Right cardiac atrium (tissue), 5 donors: ENCODE results near the gene LAMB4. TPM values are rescaled to one million over a fixed set of nuclear protein-coding genes. Genes with fewer than 3 reads are reported as not detected.

Experiments
- ATAC-seq, 2 donors: fragments of 200-7000 bp; cut with Tn5 transposase; one replicate each; pipeline versions ENCODE4 v1.8.0 to v1.9.1; 2020; ENCODE audit warnings: moderate library complexity in 2 of 2, mild to moderate bottlenecking in 1 of 2
- DNase-seq, 3 donors: peaks; one replicate each; pipeline ENCODE4 v3.0.0-alpha.2; 2020
- H3K27ac ChIP-seq: one replicate; pipeline ENCODE4 v1.5.1; 2013; ENCODE audit warnings: mild to moderate bottlenecking, low read length, control low read depth, moderate library complexity
- H3K27me3 ChIP-seq: one replicate; pipeline ENCODE4 v1.6.1; 2013; ENCODE audit not compliant: control insufficient read depth, insufficient read depth
- H3K4me1 ChIP-seq: one replicate; pipeline ENCODE4 v1.6.1; 2013; ENCODE audit warnings: low read length; ENCODE audit not compliant: control insufficient read depth, insufficient read depth
- H3K4me3 ChIP-seq: one replicate; pipeline ENCODE4 v1.5.1; 2013; ENCODE audit warnings: low read length, control low read depth
- H3K9me3 ChIP-seq: one replicate; pipeline ENCODE4 v1.6.1; 2013; ENCODE audit warnings: low read length; ENCODE audit not compliant: control insufficient read depth
- WGBS: extraction: QIAGEN DNeasy Blood & Tissue Kit; methylation state at CpG from one replicate; pipeline ENCODE4 v1.1.7; 2013; 5-methylcytosine and 5-hydroxymethylcytosine counted together
- intact Hi-C, 4 donors: fragments of 100-400 bp; cut with DNase I; formaldehyde crosslinking; loops; one replicate each; pipeline versions ENCODE4 v1.11.0 to v1.14.0; 2022 to 2023
- polyA plus RNA-seq: library from polyadenylated mRNA; stranded (reverse); fragments of 200-250 nt; gene quantifications from one replicate; pipeline ENCODE4 v1.2.3, GENCODE V29; 2013
- total RNA-seq, 4 donors: library from RNA; stranded (reverse); fragmentation: NEBNext Ultra II Directional; extraction: Animal tissue kit (Norgen Biotek cat#: 25700); gene quantifications; one replicate each; pipeline ENCODE4 v1.2.1, GENCODE V29; 2021
- donor health status: healthy with polysubstance abuse.
- donor health status: DM: no; HTN: yes; CAD: no.
- donor health status: DM: no; HTN: no; CAD: no.
- donor health status: DM: no; HTN: yes; CAD: no; lungs with severe emphysema.
- donor health status: DM: yes; HTN: yes; CAD: no.

Gene LAMB4
- total and polyA plus RNA-seq, 5 donors = 0.17 to 0.20 TPM; not detected in 3

GRCh38 chr7:108129018-108129965 lies 869 bp downstream of the LAMB4 start:
- no peaks in the 10 kb centered on the region for H3K9me3 ChIP-seq

GRCh38 chr7:108128514-108128913 lies 1.6 kb downstream of the LAMB4 start:
- ATAC-seq (no peak), DNase-seq (no peak)
- intact Hi-C loops = no loop called here
- H3K9me3 ChIP-seq = no peaks in the 10 kb centered on the region
- no peaks in the 10 kb centered on the region for H3K4me1 ChIP-seq
- WGBS = 95% methylated on average over 3 of the region's 3 CpGs
- no peak overlapping the region for H3K27ac ChIP-seq
- H3K4me3 ChIP-seq = no peak overlapping the region
- H3K27me3 ChIP-seq = no peaks in the 10 kb centered on the region

More at GRCh38 chr7:108129018-108129965, 869 bp downstream of the LAMB4 start:
- no peaks in the 10 kb centered on the region for H3K27me3 ChIP-seq
- ATAC-seq (no peak), DNase-seq (no peak)
- no peaks in the 10 kb centered on the region for H3K4me1 ChIP-seq
- H3K4me3 ChIP-seq = no peak overlapping the region
- 93% methylated on average over 7 of the region's 7 CpGs for WGBS
- intact Hi-C loops = no loop called here
- no peak overlapping the region for H3K27ac ChIP-seq

DNA sequence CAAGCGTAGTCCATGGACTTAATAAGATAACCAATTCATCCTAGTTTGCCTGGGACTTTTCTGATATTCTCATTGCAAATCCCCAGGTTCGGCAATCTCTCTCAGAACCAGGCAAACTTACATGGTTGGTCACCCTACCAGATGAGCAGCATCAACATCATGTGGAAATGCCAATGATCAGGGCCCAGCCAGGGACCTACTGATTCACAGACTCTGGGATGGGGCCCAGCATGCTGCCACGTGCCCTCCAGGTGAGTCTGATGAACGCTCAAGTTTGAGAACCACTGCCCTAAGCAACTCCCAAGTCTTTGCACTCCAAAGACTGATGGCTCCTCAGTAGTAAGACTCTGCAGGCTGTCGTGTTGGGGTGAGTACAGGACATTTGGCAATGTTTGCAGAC lies 2.7 kb downstream of the LAMB4 start:
- 90% methylated on average over 5 of the region's 5 CpGs for WGBS
- intact Hi-C loops = no loop called here
- H3K27me3 ChIP-seq = no peaks in the 10 kb centered on the region
- ATAC-seq (no peak), DNase-seq (no peak)
- no peaks in the 10 kb centered on the region for H3K9me3 ChIP-seq
- no peaks in the 10 kb centered on the region for H3K4me1 ChIP-seq
- no peak overlapping the region for H3K4me3 ChIP-seq
- H3K27ac ChIP-seq = no peak overlapping the region

- Histone ChIP-seq H3K9me3 (no peaks in the 10 kb centered on the region), H3K4me1 (no peaks in the 10 kb centered on the region), H3K27me3 (no peaks in the 10 kb centered on the region), H3K27ac (no peak overlapping the region), H3K4me3 (no peak overlapping the region)
- WGBS = 94% methylated on average over 3 of the region's 3 CpGs
- DNase-seq = no peak
- ATAC-seq = peak in 1 of 2 donors; percentile 23
- intact Hi-C loops = no loop called here
Observed at GRCh38 chr7:108124820-108125219, 5.3 kb downstream of the LAMB4 start.

GRCh38 chr7:108122181-108122580 lies 8.0 kb downstream of the LAMB4 start:
- H3K4me1 ChIP-seq = no peaks in the 10 kb centered on the region
- DNase-seq (no peak), ATAC-seq (no peak)
- H3K9me3 ChIP-seq = no peaks in the 10 kb centered on the region
- H3K4me3 ChIP-seq = no peak overlapping the region
- intact Hi-C loops = no loop called here
- H3K27me3 ChIP-seq = no peaks in the 10 kb centered on the region
- no peak overlapping the region for H3K27ac ChIP-seq

DNA sequence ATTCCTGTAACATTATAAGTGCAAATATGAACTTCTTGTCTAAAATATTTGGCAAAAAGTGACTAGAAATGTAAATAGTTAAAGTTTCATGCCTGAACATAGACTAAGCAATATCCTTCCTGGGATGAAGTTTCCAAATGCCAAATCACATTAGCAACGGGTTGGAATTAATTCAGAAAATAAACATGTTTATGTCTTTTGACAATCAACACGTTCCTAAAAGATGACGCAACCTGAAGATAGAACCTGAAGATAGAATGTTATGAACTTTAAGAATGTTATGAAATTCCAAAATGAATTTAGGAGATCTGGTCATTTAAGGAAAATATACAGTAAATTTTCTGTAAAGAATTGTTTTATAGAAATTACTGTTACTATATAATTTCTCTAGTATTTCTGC lies 9.2 kb downstream of the LAMB4 start:
- 46% methylated on average over 3 of the region's 3 CpGs for WGBS
- H3K4me1 ChIP-seq = no peaks in the 10 kb centered on the region
- intact Hi-C loops = no loop called here
- H3K27me3 ChIP-seq = no peaks in the 10 kb centered on the region
- H3K27ac ChIP-seq = no peak overlapping the region
- no peaks in the 10 kb centered on the region for H3K9me3 ChIP-seq
- DNase-seq (no peak), ATAC-seq (no peak)
- no peak overlapping the region for H3K4me3 ChIP-seq

DNA sequence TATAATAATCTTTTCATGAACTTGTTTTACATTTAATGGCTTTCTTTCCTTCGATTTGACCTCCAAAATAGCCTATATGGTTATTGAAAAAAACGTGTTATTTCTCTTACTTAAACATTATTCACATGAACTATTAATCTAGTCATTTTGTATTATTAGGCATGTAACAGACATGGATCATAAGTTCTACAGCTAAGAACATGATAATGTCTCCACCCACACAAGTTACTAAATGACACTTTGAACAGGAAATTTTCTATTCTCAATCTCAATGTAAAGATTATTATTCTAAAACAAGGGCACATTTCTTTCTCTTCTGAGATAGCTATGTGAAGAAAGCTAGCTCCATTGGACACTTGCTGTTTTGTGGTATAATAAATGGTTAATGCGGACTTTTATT lies 10.0 kb downstream of the LAMB4 start:
- no peaks in the 10 kb centered on the region for H3K9me3 ChIP-seq
- no peak for ATAC-seq
- no peak for DNase-seq
- intact Hi-C loops = no loop called here
- H3K27ac ChIP-seq = no peak overlapping the region
- H3K4me1 ChIP-seq = no peaks in the 10 kb centered on the region
- no peak overlapping the region for H3K4me3 ChIP-seq
- 80% methylated on average over 3 of the region's 3 CpGs for WGBS
- no peaks in the 10 kb centered on the region for H3K27me3 ChIP-seq

DNA sequence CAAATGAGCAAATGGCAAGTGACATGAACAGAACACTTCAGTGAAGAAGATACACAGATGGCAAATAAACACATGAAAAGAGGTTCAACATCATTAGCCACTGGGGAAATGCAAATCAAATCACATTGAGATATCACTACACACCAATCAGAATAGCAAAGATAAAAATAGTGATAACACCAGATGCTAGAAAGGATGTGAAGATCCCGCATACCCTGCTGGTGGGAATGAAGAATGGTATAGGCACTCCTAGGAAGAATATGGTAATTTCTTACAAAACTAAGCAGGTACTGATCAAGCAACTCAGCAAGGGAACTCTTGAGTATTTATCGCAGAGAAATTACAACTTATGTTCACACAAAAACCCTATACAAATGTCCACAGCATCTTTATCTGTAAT lies 11.2 kb downstream of the LAMB4 start:
- intact Hi-C loops = no loop called here
- Histone ChIP-seq H3K27ac (no peak overlapping the region), H3K27me3 (no peaks in the 10 kb centered on the region), H3K4me1 (no peaks in the 10 kb centered on the region), H3K9me3 (no peaks in the 10 kb centered on the region), H3K4me3 (no peak overlapping the region)
- 97% methylated on average over 2 of the region's 2 CpGs for WGBS
- ATAC-seq (no peak), DNase-seq (no peak)

GRCh38 chr7:108114117-108114841 lies 15.9 kb downstream of the LAMB4 start:
- DNase-seq (no peak), ATAC-seq (no peak)
- Histone ChIP-seq H3K27me3 (no peaks in the 10 kb centered on the region), H3K9me3 (no peaks in the 10 kb centered on the region), H3K27ac (peak overlapping the region; percentile 63), H3K4me3 (no peak overlapping the region), H3K4me1 (no peaks in the 10 kb centered on the region)
- WGBS = 78% methylated on average over 6 of the region's 6 CpGs
- intact Hi-C loops = no loop called here

DNA sequence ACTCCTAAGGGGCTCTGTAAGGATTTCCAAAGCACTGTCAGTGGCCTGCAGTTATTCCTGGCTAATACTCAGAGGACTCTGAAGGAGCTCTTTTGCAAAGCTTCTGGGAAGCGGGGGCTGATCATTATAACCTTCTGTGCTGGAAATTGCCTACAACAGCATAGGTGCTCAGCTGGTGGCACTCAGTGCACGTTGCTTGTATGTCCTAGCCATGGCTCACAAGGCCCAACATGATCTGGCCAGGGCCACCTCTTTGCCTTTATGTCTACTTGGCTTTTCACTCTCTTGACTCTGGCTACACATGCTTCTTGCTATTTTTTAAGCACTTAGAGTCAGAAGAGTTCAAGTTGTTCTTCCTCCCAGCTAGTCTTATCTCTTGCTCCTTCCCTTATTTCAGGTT lies 17.5 kb downstream of the LAMB4 start:
- Histone ChIP-seq H3K4me1 (no peaks in the 10 kb centered on the region), H3K9me3 (no peaks in the 10 kb centered on the region), H3K4me3 (no peak overlapping the region), H3K27me3 (no peaks in the 10 kb centered on the region), H3K27ac (no peak overlapping the region)
- no peak for ATAC-seq
- WGBS = 89% methylated on average over 2 of the region's 2 CpGs
- no peak for DNase-seq
- intact Hi-C loops = no loop called here

GRCh38 chr7:108109221-108109908 lies 20.8 kb downstream of the LAMB4 start:
- Histone ChIP-seq H3K9me3 (no peaks in the 10 kb centered on the region), H3K4me1 (no peaks in the 10 kb centered on the region), H3K4me3 (no peak overlapping the region), H3K27me3 (no peaks in the 10 kb centered on the region), H3K27ac (no peak overlapping the region)
- ATAC-seq (no peak), DNase-seq (no peak)
- intact Hi-C loops = no loop called here
- WGBS = 72% methylated on average over 2 of the region's 2 CpGs
